ENCODE results near the gene NT5C3B.
A peak's percentile ranks its signal among the peaks of the same experiment; 100 is the strongest.

GRCh38 chr17:41811549-41812380 lies 24.3 kb downstream of the NT5C3B start, which contains the start of gene P3H4:
- TF ChIP-seq, protein P1, sequence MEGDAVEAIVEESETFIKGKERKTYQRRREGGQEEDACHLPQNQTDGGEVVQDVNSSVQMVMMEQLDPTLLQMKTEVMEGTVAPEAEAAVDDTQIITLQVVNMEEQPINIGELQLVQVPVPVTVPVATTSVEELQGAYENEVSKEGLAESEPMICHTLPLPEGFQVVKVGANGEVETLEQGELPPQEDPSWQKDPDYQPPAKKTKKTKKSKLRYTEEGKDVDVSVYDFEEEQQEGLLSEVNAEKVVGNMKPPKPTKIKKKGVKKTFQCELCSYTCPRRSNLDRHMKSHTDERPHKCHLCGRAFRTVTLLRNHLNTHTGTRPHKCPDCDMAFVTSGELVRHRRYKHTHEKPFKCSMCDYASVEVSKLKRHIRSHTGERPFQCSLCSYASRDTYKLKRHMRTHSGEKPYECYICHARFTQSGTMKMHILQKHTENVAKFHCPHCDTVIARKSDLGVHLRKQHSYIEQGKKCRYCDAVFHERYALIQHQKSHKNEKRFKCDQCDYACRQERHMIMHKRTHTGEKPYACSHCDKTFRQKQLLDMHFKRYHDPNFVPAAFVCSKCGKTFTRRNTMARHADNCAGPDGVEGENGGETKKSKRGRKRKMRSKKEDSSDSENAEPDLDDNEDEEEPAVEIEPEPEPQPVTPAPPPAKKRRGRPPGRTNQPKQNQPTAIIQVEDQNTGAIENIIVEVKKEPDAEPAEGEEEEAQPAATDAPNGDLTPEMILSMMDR (conservative IDR thresholded peaks at IDR 0.05; ENCODE audit: low read depth, low read length), result peak; percentile 52
- no peak for TF ChIP-seq EZH2 (IDR thresholded peaks at IDR 0.05; ENCODE audit: low read length, unreplicated experiment)
